ENCODE results near the gene DTD1. TPM values are rescaled to one million over a fixed set of nuclear protein-coding genes. Genes with fewer than 3 reads are reported as not detected.

The DTD1 gene
- total and polyA plus RNA-seq, 2 of the 13 experiments (the other 11 are each of a cell fraction or from before 2014, with no cell fraction given), result 41.2 to 79.3 TPM

- TF ChIP-seq STAT6 (CRISPR knock-in tag; IDR thresholded peaks at IDR 0.05; ENCODE audit: borderline replicate concordance), result no peak
- TF ChIP-seq PAXIP1 (CRISPR knock-in tag; conservative IDR thresholded peaks at IDR 0.05), result 0 out of 2 replicates have a peak, but pooled peaks have one; percentile 20
- no peak for TF ChIP-seq ZFAT (CRISPR knock-in tag; conservative IDR thresholded peaks at IDR 0.05)
- TF ChIP-seq ZNF503 (CRISPR knock-in tag; IDR thresholded peaks at IDR 0.05), result no peak
- TF ChIP-seq TOE1 (CRISPR knock-in tag; IDR thresholded peaks at IDR 0.05), result no peak
- peak; percentile 40; the same call in 1 of the 2 replicates for TF ChIP-seq ZMYM4 (CRISPR knock-in tag; IDR thresholded peaks at IDR 0.05)
- TF ChIP-seq ZNF768 (CRISPR knock-in tag; IDR thresholded peaks at IDR 0.05), result no peak
- no peak for TF ChIP-seq KDM5A (IDR thresholded peaks at IDR 0.05; ENCODE audit: borderline replicate concordance, low read length)
- no peak for TF ChIP-seq MIXL1 (CRISPR knock-in tag; IDR thresholded peaks at IDR 0.05)
- TF ChIP-seq GRHL1 (CRISPR knock-in tag; conservative IDR thresholded peaks at IDR 0.05), result no peak
- no peak for TF ChIP-seq NR2F1 (CRISPR knock-in tag; IDR thresholded peaks at IDR 0.05)
- peak; percentile 52 for TF ChIP-seq XRCC5 (optimal IDR thresholded peaks at IDR 0.05; ENCODE audit: low read length)
- TF ChIP-seq PRDM10 (CRISPR knock-in tag; IDR thresholded peaks at IDR 0.05; ENCODE audit: low read depth), result 0 out of 2 replicates have a peak, but pooled peaks have one; percentile 33
- no peak for TF ChIP-seq KAT7 (CRISPR knock-in tag; IDR thresholded peaks at IDR 0.05; ENCODE audit: borderline replicate concordance)
- TF ChIP-seq NFATC3 (CRISPR knock-in tag; IDR thresholded peaks at IDR 0.05), result no peak
- TF ChIP-seq DNMT3B (CRISPR knock-in tag; conservative IDR thresholded peaks at IDR 0.05), result no peak
- TF ChIP-seq SSRP1 (CRISPR knock-in tag; IDR thresholded peaks at IDR 0.05), result no peak
Measured at GRCh38 chr20:18654448-18654773, 66.6 kb downstream of the DTD1 start (continued).
